ENCODE measurements around the gene OLFM1.

OLFM1 gene

DNA sequence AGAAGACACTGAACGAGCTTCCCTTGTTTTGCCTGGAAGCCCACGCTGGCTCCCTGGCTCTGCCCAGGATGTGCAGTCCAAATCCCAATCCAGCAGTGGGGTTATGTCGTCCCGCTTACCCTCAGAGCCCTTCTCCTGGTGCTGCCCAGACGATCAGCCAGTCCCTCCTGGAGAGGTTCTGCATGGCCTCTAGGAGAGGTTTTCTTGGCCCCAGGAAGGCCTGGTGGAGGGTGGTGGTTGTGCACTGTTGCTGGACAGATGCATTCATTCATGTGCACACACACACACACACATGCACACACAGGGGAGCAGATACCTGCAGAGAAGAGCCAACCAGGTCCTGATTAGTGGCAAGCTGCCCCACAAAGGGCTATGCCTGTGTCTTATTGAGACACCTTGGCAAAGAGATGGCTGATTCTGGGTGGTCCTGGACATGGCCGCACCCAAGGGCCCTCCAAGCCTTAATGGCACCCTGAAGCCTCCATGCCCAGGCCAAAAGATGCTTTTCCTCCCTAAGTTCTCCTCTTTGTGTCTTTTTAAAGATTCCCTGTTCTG, 10.5 kb upstream of the OLFM1 start:
- DNase-seq: no peak

DNA sequence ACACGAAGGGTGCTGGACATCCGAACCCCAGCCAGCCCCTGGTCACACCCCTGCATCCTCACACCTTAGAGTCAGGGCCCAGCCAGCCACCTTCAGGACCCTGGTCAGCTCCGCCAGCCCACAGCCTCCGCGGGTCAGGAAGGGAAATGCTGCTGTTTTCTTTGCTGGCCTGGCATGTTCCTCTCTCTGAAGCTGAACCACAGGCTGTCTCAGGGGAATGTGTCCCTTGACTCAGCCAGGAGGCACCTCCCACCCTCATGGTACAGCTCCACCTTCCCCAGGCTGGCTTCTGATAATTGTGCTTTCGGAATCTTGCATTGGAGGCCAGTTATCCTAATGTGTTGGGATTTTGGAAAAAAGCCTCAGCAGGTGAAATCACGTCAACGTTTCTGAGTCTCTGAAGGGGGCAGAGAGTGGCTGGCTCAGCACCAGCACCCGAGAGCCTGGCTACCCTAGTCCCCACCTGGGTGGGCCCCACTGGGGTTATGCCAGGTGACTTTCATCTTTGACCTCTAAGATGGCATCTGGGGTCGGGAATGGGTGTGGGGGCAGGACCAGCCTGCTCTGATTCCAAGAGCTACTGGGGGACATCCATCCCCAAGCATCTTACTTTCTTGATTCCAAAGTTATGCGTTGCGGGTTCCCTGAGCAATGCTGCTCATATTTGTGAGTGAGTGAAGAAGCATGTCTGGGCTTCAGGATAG, 9.8 kb upstream of the OLFM1 start:
- DNase-seq: peak; percentile 50

DNA sequence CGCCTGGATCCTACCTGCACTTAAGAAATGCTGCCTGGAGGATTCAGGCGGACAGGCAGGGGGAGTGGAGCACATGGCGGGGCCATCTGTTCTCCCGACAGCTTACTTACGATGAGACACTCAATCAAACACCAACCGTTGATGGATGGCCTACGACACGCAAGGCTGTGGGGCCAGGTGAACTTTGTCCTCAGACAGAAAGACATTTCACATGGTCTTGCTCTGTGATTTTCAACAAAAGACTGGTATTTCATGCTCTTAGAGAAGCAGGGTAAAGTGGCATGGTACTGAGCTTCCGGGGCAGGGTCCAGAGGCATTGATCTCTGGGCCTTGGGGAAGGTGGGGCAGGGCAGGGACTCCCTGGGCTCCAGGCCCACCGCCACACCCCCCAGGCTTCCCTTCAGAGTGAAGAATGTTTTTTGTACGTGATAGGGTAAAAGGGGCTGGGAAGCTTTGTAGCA, 9.1 kb upstream of the OLFM1 start:
- no peak for DNase-seq

DNA sequence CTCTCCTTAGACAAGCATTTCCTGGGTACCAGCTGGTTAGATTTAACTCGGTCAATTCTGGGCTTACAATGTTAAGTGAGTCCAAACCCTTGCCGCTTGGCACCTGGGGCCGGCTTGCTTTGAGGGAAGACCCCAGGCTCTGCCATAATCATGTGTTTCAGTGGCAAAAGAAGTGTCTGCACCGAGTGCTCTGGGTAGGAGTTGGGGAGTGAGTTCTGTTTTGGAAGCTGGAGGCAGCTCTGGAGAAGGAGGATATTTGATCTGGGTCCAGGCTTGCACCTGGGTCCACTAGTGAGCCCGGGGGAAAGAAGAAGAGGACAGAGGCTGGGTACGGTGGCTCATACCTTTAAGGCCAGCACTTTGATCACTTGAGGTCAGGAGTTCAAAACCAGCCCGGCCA, 8.4 kb upstream of the OLFM1 start:
- no peak for DNase-seq

DNA sequence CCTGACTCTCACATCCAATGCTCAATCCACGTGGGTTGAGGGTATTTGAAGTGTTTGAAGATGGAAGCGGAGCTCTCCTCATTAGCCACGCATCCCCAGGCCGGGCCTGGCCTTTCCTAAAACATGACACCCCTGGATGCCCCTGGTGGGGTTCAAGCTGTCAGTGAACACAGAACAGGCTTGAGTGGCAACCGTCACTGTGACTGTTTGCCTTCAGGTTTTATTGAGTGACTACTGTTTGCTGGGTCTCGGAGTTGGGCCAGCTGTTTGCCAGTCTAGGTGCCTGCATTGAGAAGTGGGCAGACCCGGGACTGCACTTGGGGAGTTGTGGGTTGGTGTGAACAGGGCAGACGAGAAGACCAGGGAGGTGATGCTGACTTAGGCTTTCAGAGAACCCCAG, 7.8 kb upstream of the OLFM1 start:
- DNase-seq: no peak

DNA sequence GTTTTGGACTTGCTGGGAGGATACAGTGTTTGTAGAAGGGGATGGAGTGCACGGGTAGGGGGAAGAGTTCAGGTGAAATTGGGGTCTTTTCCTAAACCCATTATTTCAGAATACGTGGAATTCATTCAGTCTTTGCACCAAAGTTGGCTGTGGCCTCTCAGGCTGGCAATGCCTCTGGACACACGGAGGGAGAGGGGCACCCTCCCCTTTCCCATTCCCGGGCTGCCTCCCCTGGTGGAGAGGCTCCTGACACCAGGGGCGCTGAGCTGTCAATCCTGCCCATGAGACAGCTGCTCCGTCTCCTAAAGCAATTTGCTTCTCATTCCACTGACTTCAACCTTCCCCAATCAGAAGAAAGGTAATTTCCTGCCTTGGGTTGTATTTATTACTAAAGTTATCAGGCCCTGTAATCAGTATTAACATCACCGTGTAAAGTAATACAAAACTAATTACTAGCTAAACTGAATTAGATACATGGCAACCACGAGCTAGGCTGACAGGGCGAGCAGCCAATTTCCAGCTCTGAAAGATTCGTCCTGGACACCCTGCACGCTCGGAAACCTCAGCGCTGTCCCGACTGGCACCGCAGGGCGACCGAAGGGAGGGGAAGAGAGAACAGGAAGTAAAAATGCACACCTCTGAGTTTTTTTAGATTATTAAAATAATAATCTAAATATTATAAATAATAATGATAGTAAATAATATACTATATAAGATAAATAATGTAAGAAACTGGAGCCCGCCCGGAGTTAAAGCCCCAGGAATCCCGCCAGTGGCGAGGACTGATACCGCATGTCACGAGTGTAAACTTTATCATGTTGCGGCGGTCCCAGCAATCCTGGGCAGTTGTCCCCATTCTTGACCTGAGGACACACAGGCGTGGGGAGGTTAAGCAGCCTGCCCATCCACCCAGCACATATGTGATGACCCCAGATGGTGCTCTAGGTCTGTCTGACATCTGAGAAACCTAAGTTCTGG, 6.9 kb upstream of the OLFM1 start:
- no peak for DNase-seq

DNA sequence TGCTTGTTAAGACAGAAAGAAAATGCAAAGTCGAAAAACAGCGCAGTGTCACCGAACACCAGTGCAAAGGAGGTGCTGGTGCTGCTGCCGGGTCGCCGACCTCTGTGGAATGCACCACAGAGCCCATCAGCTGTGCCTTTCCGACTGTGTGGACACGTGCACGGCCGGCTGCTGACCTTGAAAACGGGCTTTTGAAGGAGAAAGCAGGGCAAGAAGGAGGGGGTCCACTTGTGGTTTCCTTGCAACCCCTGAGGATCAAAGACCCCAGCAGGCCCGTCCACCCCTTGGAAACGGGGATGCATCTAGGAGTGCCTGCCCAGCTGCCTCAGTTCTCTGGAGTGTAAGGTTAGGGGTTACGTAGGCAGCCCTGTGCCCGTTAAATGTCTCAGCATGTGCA, 6.2 kb upstream of the OLFM1 start:
- DNase-seq: no peak

DNA sequence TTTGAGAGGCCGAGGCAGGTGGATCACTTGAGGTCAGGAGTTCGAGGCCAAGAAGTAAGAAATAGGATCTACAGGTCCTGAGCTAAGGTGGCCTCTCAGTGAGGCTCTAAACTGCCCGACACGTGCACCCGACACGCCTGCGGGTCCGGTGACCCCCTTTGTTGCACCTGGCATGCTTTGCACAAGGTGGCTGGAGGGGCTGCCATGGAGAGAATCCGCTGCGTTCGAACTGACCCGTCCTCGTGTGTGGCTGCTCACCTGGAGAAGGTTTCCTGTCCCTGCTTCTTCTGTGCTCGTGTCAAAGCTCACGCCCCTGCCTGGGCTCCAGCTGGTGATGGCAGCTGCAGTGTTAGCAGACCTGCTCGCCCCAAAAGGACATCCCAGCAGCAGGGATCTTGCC, 5.7 kb upstream of the OLFM1 start:
- no peak for DNase-seq

DNA sequence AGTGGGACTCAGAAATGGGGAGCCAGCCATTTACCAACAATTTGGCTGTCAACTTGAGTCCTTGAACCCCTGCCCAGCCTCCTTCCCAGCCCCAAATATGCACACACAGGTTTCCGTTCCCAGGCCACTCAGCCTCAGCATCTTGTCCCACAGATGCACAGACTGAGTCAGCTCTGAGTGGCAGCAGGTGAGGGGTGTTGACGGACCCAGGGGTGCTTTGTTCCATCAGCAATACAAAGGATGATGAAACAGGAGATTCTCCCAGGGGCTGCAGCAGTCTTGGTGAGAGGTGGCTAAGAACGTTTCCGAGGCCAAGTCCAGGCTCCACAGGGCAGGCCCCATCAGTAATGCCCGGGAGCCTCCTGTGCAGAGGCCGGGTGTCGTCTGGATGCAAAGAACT, 4.9 kb upstream of the OLFM1 start:
- DNase-seq: no peak

DNA sequence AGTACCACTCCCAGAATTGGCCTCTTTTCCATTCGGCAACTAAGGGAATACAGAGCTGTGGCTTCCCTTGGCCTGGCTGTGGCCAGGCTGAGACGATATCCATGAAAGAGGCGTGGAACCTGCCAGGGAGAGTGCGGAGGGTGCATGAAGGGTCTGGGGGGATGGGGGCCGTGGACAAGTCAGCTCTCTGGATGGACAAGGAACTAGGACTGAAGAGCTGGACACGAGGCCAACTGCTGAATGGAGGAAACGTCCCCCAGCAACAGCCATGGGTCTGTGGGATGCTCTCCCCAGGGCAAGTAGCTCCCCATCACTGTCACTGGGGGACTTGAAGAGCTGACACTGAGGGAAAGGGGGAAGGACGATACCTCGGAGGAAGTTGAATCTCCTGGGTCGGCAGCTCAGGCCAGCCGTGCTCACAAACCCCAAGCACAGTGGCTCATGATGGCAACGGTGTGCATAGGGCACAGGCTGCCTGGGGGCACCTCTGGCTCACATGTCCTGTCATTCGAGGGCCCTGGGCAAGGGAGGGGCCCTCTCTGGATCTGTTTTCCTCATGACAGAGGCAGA, 4.1 kb upstream of the OLFM1 start:
- DNase-seq: no peak

DNA sequence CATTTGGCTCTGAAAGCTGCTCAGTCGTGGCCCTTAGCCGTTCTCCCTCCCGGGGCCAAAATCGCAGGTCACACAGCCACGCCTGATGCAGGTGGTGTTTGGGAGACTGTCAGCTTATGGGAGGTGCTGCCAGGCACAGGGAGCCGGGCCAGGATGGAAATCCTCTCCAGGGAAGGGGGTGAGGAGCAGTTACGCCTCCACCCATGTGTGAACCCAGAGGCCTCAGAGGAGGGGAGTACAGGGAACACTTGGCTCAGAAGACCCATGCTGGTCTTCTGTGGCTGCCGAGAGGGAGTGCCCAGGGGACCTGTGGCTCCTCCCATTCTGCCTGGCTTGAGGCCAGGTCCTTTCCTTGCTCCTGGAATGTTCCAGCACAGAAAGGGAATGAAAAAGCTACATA, 3.6 kb upstream of the OLFM1 start:
- no peak for DNase-seq

DNA sequence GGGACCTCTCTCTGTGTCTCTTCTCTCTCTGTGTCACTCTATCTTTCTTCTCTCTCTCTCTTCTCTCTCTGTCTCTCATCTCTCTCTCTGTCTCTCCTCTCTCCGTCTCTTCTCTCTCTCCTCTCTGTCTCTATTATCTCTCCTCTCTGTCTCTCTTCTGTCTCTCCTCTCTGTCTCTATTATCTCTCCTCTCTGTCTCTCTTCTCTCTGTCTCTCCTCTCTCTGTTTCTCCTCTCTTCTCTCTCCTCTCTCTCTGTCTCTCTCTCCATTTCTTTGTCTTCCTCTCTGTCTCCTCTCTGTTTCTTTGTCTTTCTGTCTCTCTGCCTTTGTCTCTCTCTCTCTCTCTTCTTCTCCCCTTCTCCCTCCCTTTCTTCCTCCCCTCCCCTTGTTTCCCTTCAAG, 3.2 kb upstream of the OLFM1 start:
- no peak for DNase-seq

DNA sequence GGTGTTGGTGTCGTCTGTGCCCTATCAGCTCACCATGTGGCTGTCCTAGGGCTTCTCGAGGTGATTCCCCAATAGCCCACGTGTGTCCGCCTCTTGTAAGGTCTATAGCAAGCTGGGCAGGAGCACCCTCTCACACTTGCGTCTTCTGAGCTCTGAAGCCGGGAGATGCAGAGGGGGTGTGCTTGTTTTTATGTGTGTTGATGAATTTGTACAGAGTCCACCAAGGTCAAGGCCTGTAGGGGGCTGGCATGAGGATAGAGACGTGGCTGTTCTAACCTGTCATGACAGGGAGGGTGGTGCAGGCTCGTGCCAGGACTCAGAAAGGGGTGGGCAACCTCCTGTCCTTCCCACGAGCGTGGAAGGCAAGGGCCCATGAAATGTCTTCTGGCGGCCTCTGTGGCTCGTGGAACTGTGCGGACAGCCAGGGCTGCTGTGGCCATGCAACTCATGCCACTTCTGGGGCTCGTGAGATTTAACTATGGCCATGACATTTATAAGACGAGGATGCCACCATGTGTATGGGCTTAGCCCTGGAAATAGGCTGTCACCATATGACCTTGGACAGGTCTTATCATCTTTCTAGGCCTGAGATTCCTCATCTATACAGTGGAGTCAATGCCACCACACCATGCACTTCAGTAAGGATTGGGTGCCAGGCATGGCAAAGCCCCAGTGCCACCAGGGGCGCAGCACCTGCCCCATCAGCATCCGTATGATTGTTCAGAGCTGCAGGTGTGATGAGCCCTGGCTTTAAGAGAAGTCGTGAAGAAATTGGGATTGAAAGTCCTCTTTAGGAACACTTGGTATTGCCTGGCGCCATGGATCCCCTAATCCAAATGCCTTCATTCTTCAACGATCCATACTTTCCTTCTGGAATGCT, 2.3 kb upstream of the OLFM1 start:
- no peak for DNase-seq

DNA sequence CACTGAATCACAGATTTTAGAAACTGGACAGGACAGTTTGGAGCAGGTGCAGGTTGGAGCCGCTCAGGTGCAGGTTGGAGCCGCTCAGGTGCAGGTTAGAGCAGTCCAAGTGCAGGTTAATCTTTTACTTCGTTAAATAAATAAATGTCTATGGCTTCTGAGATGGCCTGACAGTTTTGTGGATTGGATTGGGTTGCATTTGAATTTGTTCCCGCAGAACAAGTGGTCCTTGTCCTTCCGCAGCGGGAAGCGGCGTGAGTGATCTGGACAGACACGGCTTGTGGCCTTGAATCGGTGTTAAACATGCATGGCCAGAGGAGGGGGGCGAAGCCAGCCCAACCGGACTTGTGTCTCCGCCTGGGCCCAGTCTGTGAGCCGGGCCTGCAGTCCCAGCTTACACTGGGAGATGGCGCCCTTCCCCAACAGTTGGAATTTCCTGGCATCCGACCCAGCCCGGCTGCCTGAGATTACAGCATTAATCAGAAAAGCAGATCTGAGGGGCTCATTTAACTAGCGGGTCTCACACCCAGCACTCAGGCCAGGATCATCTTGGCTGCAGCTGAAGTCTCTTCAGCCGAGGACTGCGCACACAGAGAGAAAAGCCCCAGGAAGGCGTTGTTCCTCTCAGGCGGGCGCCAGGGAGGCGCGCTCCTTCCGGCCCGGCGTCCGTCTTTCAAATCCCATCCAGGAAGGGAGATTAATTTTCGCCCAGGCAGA, 1.5 kb upstream of the OLFM1 start:
- peak; percentile 50 for DNase-seq

DNA sequence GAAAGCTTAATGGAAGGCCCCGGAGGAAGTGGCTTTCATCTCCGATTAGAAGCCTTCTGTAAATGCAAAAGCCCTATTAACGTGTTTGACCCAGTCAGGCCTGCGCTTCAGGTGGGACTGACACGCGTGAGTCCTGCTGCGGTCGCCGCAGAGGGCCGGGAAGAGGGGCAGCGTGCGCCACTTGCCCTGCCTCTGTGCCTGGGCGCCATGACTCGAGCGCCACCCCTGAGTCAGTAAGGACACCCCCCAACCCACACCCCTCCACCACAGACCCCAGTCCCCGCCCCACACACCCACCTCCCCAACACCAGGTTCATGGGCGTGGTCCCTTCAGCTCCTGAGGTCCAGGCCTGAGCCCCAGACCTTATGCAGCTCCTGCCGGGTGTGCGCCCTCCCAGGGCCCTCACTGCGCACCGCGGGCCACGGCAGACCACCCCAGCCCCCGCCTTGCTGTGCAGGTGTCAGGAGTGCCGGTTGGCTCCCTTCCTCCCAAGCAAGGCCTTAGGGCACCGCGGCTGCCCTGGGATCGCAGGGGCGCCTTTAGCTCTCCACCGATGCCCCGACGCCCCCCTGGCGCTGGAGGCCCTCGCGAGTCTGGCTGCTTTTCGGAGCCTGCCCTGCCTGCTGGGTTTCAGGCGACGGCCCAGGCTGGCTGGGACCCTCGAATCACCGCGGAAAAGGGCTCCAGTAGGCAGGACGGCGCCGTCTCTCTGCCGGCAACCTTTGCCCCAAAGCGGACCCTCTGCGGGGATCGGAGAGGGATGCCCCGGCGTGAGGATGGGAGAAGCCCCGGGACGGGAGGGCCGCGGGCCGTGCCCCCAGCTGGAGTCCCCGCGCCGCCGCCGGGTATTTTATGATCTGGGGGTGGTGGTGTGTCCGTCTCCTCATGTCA, 625 bp upstream of the OLFM1 start:
- no peak for DNase-seq

DNA sequence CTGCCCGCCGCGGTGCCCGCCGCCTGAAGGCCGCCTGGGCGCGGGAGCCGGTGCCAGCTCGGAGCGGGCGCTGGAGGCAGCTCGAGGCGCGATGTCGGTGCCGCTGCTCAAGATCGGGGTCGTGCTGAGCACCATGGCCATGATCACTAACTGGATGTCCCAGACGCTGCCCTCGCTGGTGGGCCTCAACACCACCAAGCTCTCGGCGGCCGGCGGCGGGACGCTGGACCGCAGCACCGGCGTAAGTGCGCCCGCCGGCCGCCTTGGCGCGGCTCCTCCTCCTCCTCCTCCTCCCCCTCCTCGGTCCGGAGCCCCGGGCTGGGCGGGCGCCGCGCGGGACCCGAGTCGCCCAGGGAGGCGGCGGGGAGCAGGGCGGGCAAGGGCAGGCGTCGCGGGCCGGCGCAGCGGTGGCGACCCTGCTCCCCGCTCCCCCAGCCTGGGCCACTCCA, 455 bp downstream of the OLFM1 start:
- no peak for DNase-seq

DNA sequence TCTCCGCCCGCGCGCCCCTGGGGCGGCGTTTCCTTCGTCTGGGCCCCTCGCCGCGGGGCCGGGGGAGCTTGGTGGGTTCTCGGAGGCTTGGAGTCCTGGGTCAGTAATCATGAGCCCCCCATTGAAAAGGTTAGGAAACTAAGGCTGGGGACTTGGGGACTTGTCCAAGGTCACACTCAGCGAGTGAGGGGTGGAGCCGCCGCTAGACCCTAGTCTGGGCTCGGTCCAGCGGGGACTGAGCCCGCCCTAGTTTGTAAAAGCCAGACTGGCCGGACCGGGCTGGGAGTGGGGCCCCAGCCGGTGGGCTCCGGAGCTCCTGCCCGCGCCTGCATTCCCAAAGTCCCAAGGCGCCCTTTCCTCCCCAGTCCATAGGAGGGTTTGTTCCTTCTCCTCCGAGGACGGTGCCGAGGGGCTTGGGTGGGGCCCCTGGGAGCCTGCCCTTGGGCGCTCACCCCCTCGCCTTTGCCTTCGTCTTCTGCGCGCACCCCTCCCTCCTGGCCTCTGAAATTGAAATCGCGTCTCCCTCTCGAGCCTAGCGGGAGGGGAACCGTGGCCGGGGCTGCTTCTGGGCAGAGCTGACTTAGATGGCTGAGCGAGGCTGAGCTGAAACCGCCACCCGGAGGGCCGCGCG, 995 bp downstream of the OLFM1 start:
- no peak for DNase-seq

DNA sequence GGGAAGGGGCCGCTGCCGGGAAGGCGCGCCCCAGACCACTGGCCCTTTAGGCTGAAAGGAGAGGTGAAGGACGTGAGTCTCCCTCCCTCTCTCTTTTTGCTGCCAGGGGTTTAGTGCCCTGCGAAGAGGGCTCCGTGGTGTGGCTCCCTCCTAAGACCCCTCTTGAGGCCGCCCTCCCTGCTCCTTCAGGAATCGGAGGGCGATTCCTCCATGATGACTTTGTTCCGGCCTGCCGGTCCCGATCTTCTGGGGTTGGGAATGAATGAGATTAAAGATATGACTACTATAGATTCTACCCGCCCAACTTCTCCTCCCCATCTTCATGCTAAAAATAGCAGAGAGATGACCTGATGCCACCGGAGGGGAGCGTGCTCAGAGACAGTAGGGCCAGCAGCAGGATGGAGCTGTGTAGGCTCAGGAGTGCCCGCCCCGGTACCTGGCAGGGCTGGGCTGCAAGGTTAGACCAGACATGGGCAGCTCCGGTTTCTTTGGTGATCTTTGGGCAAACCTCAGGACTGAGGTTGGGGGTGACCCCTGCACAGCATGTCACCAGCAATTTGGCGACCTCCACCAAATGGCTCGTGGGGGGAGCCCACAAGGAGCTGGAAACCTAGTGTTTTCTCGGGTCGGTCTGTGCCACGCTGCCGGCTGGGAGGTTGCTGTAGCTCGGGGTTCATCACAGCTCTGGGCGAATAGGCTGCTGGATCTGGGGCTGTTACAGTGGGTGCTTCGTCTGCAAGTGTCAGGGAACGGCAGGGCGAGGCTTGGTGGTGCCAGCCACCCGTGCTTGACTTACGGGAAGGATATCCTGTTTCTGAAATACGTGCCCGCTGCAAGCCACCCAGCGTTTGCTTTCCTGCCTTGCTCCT, 1.7 kb downstream of the OLFM1 start:
- no peak for DNase-seq

DNA sequence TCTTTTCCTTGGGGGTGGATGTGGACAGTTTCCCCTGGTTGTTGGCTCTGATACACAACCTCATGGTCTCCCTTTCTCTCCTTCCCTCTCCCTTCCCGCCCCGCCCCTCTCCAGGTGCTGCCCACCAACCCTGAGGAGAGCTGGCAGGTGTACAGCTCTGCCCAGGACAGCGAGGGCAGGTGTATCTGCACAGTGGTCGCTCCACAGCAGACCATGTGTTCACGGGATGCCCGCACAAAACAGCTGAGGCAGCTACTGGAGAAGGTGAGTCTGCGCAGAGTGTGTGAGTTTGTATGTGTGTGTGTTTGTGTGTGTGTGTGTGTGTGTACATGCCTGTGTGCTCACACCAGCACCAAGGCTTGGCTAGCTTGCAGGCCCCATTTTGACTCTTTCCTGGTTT, 2.6 kb downstream of the OLFM1 start:
- DNase-seq: no peak

Data from fibroblast of skin of back (primary cell).